Mesenchymal stem cell (in vitro differentiated cells and primary cell): Measurements from ENCODE around the gene SNX15.
A peak's percentile ranks its signal among the peaks of the same experiment; 100 is the strongest.

Source experiments
- DNase-seq: peaks from one replicate; pipeline ENCODE4 v3.0.0-alpha.2; 2013
- H2AFZ ChIP-seq: one replicate; pipeline ENCODE4 v1.6.1; 2013; ENCODE audit warnings: low read depth, mild to moderate bottlenecking, control low read depth, inconsistent platforms, low read length, moderate library complexity
- H2AK5ac ChIP-seq: 2 replicates; pipeline ENCODE4 v1.6.1; 2013; ENCODE audit warnings: low read length, moderate library complexity, mild to moderate bottlenecking, inconsistent platforms; ENCODE audit not compliant: severe bottlenecking
- H2BK120ac ChIP-seq: one replicate; pipeline ENCODE4 v1.6.1; 2013; ENCODE audit warnings: low read depth, mild to moderate bottlenecking, inconsistent platforms, low read length, moderate library complexity
- H2BK12ac ChIP-seq, 2 experiments: one replicate each; pipeline ENCODE4 v1.6.1; 2013; ENCODE audit warnings: inconsistent platforms in 2 of 2, low read length in 2 of 2, mild to moderate bottlenecking in 2 of 2, moderate library complexity in 2 of 2, control low read depth in 1 of 2
- H2BK15ac ChIP-seq: one replicate; pipeline ENCODE4 v1.6.1; 2013; ENCODE audit warnings: mild to moderate bottlenecking, low read depth, inconsistent platforms; ENCODE audit not compliant: poor library complexity, severe bottlenecking
- H2BK5ac ChIP-seq: 2 replicates; pipeline ENCODE4 v1.6.1; 2013; ENCODE audit warnings: low read depth, mild to moderate bottlenecking, low read length, control low read depth, inconsistent platforms; ENCODE audit not compliant: poor library complexity, severe bottlenecking
- H3K14ac ChIP-seq, 2 experiments: one replicate each; pipeline ENCODE4 v1.6.1; 2013; ENCODE audit warnings: inconsistent platforms in 2 of 2, low read length in 2 of 2, control low read depth in 1 of 2, mild to moderate bottlenecking in 1 of 2, moderate library complexity in 1 of 2
- H3K18ac ChIP-seq, 2 experiments: one replicate each; pipeline ENCODE4 v1.6.1; 2013; ENCODE audit warnings: inconsistent platforms in 2 of 2, low read length in 2 of 2, control low read depth in 1 of 2, low read depth in 1 of 2, mild to moderate bottlenecking in 1 of 2
- H3K23ac ChIP-seq, 2 experiments: one replicate each; pipeline ENCODE4 v1.6.1; 2013; ENCODE audit warnings: inconsistent platforms in 2 of 2, low read length in 2 of 2, mild to moderate bottlenecking in 2 of 2, moderate library complexity in 2 of 2, control low read depth in 1 of 2
- H3K27ac ChIP-seq: 2 replicates; pipeline ENCODE4 v1.5.1; 2013; ENCODE audit warnings: mild to moderate bottlenecking, moderate library complexity, low read length, control low read depth, inconsistent platforms; ENCODE audit not compliant: poor library complexity, severe bottlenecking
- H3K27me3 ChIP-seq, 2 experiments: 2 replicates each; pipeline versions ENCODE4 v1.6.1 to v1.7.0; 2013; ENCODE audit warnings: low read length in 2 of 2, mild to moderate bottlenecking in 2 of 2, moderate library complexity in 2 of 2, control low read depth in 1 of 2, inconsistent platforms in 1 of 2; ENCODE audit not compliant: control insufficient read depth in 1 of 2, insufficient read depth in 1 of 2
- H3K36me3 ChIP-seq, 2 experiments: 2 replicates each; pipeline versions ENCODE4 v1.6.1 to v1.7.0; 2013; ENCODE audit warnings: low read length in 2 of 2, control low read depth in 1 of 2, inconsistent platforms in 1 of 2, low read depth in 1 of 2, mild to moderate bottlenecking in 1 of 2; ENCODE audit not compliant: insufficient read depth in 2 of 2, control insufficient read depth in 1 of 2
- H3K4ac ChIP-seq, 2 experiments: one replicate each; pipeline ENCODE4 v1.6.1; 2013; ENCODE audit warnings: inconsistent platforms in 2 of 2, low read length in 2 of 2, mild to moderate bottlenecking in 2 of 2, moderate library complexity in 2 of 2, control low read depth in 1 of 2, low read depth in 1 of 2
- H3K4me1 ChIP-seq: 2 replicates; pipeline ENCODE4 v1.6.1; 2013; ENCODE audit warnings: low read depth, low read length, control low read depth; ENCODE audit not compliant: control insufficient read depth, insufficient read depth
- H3K4me2 ChIP-seq: 2 replicates; pipeline ENCODE4 v1.6.1; 2013; ENCODE audit warnings: low read length, mild to moderate bottlenecking, inconsistent platforms; ENCODE audit not compliant: poor library complexity, severe bottlenecking
- H3K4me3 ChIP-seq, 2 experiments: 2 replicates each; pipeline versions ENCODE4 v1.5.1 to v1.7.0; 2013; ENCODE audit warnings: low read length in 2 of 2, mild to moderate bottlenecking in 2 of 2, control low read depth in 1 of 2, low read depth in 1 of 2; ENCODE audit not compliant: insufficient read depth in 1 of 2
- H3K79me1 ChIP-seq: replicated peaks from 2 replicates; pipeline ENCODE4 v1.6.1; 2013; ENCODE audit warnings: mild to moderate bottlenecking, control low read depth, low read length, inconsistent platforms; ENCODE audit not compliant: poor library complexity, severe bottlenecking
- H3K9ac ChIP-seq: 2 replicates; pipeline ENCODE4 v1.7.0; 2013; ENCODE audit warnings: mild to moderate bottlenecking, low read length, moderate library complexity
- H3K9me3 ChIP-seq: 2 replicates; pipeline ENCODE4 v1.7.0; 2013; ENCODE audit warnings: mild to moderate bottlenecking, low read length; ENCODE audit not compliant: control insufficient read depth
- H4K8ac ChIP-seq: one replicate; pipeline ENCODE4 v1.6.1; 2013; ENCODE audit warnings: inconsistent platforms, mild to moderate bottlenecking, low read length, moderate library complexity
- H4K91ac ChIP-seq: one replicate; pipeline ENCODE4 v1.6.1; 2013; ENCODE audit warnings: mild to moderate bottlenecking, low read length, inconsistent platforms
- WGBS: methylation state at CpG from one replicate; pipeline ENCODE4 v1.1.7; 2013; ENCODE audit warnings: mixed read lengths; 5-methylcytosine and 5-hydroxymethylcytosine counted together

Gene SNX15

DNA sequence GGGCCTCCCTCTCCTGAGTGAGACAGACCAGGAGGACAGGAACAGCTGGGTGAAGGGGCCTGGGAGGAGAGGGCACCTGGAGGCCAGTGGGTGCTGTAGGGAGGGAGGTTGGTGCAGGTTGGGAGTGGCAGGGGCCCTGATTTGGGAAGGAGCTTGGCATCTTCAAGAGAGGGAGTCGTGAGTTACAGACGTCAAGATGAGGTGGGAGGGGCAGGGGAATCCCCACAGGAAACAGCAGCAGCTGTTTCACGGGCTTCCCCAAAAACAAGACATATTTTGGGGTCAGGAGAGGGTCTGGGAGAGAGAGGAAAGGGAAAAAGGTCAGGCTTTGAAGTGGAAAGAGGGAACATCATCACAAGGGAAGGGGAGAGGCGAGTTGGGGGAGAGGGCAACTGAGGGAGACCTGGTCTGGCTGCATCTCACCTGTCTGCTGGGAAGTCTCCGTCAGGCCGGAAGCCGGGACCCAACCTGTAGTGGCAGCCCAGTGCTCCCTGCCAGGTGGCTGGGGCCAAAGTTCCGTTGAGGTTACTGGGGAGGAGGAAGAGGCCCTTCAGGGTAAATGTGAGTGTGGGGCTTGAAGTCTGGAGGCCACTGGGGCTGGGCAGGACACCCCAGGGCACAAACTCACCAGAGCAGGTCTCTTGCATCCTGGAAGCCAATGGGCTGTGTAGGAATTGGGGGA, 26.7 kb downstream of the SNX15 start:
- Histone ChIP-seq H3K36me3 (no peaks in the 10 kb centered on the region), H3K9ac (no peak overlapping the region), H4K8ac (no peak overlapping the region), H2BK15ac (no peak overlapping the region), H3K79me1 (no peaks in the 10 kb centered on the region), H3K27ac (no peak overlapping the region), H3K4me2 (no peak overlapping the region), H4K91ac (no peak overlapping the region), H3K14ac (no peak overlapping the region), H3K27me3 (peaks cover 22 to 28% of the 10 kb centered on the region in 2 experiments), H3K4ac (no peak overlapping the region), H2BK5ac (no peak overlapping the region), H3K4me1 (peaks cover 5% of the 10 kb centered on the region), H3K9me3 (no peaks in the 10 kb centered on the region), H3K18ac (no peak overlapping the region), H2AFZ (no peak overlapping the region), H3K23ac (no peak overlapping the region), H2BK120ac (no peak overlapping the region), H2AK5ac (no peak overlapping the region), H2BK12ac (no peak overlapping the region), H3K4me3 (no peak overlapping the region)
- no peak for DNase-seq
- 62% methylated on average over 8 of the region's 8 CpGs for WGBS

DNA sequence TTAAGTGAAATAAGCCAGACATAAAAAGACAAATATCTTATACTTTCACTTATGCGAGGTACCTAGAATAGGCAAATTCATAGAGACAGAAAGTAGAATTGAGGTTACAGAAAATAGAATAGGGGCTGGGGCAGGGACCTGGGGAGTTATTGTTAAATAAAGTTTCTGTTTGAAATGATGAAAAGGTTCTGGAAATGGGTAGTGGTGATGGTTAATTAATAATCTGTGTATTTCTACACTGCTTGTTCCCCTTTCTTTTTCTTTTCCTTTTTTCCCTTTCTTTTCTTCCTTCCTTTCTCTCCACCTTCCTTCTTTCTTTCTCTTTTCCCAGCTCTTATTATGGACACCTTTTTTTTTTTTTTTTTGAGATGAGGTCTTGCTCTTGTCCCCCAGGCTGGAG, 28.3 kb downstream of the SNX15 start:
- Histone ChIP-seq H3K9me3 (no peaks in the 10 kb centered on the region), H4K91ac (no peak overlapping the region), H3K79me1 (no peaks in the 10 kb centered on the region), H3K9ac (no peak overlapping the region), H3K36me3 (no peaks in the 10 kb centered on the region), H3K4me2 (no peak overlapping the region), H4K8ac (no peak overlapping the region), H2BK5ac (no peak overlapping the region), H3K4me3 (no peak overlapping the region), H3K27ac (no peak overlapping the region), H3K23ac (no peak overlapping the region), H2AK5ac (no peak overlapping the region), H3K27me3 (peaks cover 22 to 37% of the 10 kb centered on the region in 2 experiments), H2BK12ac (no peak overlapping the region), H3K14ac (no peak overlapping the region), H2BK15ac (no peak overlapping the region), H2AFZ (no peak overlapping the region), H2BK120ac (no peak overlapping the region), H3K18ac (no peak overlapping the region), H3K4me1 (peaks cover 5% of the 10 kb centered on the region), H3K4ac (no peak overlapping the region)
- 100% methylated on average over 1 of the region's 1 CpG for WGBS
- DNase-seq: no peak

DNA sequence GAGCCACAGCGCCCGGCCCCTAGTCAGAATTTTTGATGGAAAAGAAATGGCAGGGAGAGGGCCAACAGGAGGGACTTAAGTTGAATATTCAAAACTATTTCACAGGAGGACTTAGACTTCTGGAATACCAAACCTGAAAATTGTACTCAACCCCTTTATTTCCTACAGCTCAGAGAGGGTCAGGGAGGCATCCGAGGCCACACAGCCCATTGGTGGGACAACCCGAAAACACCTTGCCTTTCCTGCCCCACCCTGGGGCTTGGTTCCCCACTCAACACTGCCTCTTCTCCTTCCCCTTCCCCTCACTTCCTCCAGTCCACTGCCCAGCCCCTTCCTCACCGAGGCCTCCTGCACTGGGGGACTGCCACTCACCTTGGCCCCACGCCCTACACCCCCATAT, 29.8 kb downstream of the SNX15 start:
- Histone ChIP-seq H3K36me3 (no peaks in the 10 kb centered on the region), H2AK5ac (no peak overlapping the region), H4K8ac (no peak overlapping the region), H2BK12ac (no peak overlapping the region), H2BK120ac (no peak overlapping the region), H2AFZ (no peak overlapping the region), H3K9ac (no peak overlapping the region), H2BK5ac (no peak overlapping the region), H2BK15ac (peak overlapping the region; percentile 3), H3K18ac (no peak overlapping the region), H3K79me1 (no peaks in the 10 kb centered on the region), H3K4me2 (no peak overlapping the region), H3K4me1 (peaks cover 1% of the 10 kb centered on the region), H3K27me3 (peaks cover 22 to 37% of the 10 kb centered on the region in 2 experiments), H3K4me3 (no peak overlapping the region), H3K23ac (no peak overlapping the region), H3K9me3 (no peaks in the 10 kb centered on the region), H3K27ac (no peak overlapping the region), H4K91ac (no peak overlapping the region), H3K4ac (no peak overlapping the region), H3K14ac (no peak overlapping the region)
- 89% methylated on average over 6 of the region's 6 CpGs for WGBS
- no peak for DNase-seq

DNA sequence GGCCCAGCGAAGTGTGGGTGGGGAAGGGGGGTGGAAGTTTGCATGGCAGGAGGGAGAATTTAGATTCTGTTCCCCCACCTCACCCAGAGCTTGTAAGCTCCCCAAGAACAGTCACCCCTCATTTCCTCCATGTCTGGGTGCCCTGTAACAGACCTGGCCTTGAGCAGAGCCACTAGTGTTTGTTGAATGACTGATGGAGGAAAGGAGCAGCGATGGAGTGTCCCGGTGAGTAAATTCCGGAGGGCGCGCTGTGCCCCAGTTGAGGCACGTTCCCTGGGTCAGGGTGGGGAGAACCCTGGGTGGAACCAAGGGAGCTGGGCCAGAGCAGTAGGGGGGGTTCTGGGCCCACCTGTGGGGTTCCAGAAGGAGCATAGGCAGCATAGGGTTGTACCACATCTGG, 30.3 kb downstream of the SNX15 start:
- DNase-seq: no peak
- Histone ChIP-seq H3K4ac (no peak overlapping the region), H2BK15ac (no peak overlapping the region), H3K36me3 (no peaks in the 10 kb centered on the region), H3K79me1 (no peaks in the 10 kb centered on the region), H4K8ac (no peak overlapping the region), H3K4me1 (peaks cover 1% of the 10 kb centered on the region), H3K9ac (no peak overlapping the region), H3K27me3 (peaks cover 22 to 41% of the 10 kb centered on the region in 2 experiments), H3K4me3 (no peak overlapping the region), H3K14ac (no peak overlapping the region), H3K4me2 (no peak overlapping the region), H2BK5ac (no peak overlapping the region), H2BK12ac (no peak overlapping the region), H2AFZ (no peak overlapping the region), H2AK5ac (no peak overlapping the region), H3K18ac (no peak overlapping the region), H2BK120ac (no peak overlapping the region), H3K9me3 (no peaks in the 10 kb centered on the region), H3K23ac (no peak overlapping the region), H3K27ac (no peak overlapping the region), H4K91ac (no peak overlapping the region)
- WGBS: 92% methylated on average over 6 of the region's 7 CpGs
